Measurements from ENCODE around the gene GNAI2.

Gene GNAI2

DNA sequence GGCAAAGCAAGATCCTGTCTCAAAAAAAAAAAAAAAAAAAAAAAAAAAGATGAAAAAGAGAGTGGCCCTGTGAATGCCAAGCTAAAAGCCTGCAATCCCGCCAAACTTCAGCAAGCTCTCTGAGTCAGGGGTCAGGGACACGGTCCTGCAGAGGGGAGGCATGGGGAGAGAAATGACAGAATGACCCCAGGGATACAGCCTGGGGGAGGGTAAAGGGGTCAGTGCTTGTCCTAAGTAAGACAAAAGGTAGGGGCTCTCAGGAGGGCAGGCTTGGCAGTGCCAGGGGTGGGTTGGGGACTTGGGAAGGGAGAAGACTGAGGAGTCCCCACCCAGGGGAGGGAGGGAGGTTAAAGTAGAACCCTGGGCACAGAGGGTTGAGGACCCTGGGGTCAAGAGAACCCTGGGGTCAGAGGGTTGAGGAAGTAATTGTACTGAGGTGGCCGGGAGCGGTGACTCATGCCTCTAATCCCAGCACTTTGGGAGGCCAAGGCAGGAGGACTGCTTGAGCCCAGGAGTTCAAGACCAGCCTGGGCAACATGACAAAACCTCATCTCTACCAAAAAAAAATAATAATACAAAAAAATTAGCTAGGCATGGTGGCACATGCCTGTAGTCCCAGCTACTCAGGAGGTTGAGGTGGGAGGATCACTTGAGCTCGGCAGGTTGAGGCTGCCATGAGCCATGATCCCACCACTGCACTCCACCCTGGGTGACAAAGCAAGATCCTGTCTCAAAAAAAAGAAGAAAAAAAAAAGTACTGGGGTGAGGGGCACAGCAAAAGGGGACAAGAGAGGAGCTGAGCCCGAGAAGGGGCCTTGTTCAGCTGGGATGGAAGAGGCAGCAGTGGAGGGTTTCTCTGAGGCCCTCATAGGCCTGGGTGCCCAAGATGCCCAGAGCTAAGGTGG is 27.7 kb downstream of the GNAI2 start:
- peak overlapping the region; percentile 100 for H3K27ac ChIP-seq
- ChIA-PET POLR2A (ENCODE audit: low non-redundant PET) (no interaction called here), CTCF (interaction anchor here (0.9 to 1.5 kb wide), 2 partner anchors 11 to 37 kb away, joined by 3 to 5 read pairs; no protein-coding TSS in a partner anchor)
- no peak for DNase-seq (ENCODE audit: low spot score)
- TF ChIP-seq, protein P1, sequence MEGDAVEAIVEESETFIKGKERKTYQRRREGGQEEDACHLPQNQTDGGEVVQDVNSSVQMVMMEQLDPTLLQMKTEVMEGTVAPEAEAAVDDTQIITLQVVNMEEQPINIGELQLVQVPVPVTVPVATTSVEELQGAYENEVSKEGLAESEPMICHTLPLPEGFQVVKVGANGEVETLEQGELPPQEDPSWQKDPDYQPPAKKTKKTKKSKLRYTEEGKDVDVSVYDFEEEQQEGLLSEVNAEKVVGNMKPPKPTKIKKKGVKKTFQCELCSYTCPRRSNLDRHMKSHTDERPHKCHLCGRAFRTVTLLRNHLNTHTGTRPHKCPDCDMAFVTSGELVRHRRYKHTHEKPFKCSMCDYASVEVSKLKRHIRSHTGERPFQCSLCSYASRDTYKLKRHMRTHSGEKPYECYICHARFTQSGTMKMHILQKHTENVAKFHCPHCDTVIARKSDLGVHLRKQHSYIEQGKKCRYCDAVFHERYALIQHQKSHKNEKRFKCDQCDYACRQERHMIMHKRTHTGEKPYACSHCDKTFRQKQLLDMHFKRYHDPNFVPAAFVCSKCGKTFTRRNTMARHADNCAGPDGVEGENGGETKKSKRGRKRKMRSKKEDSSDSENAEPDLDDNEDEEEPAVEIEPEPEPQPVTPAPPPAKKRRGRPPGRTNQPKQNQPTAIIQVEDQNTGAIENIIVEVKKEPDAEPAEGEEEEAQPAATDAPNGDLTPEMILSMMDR (conservative IDR thresholded peaks at IDR 0.05; ENCODE audit: low read depth): no peak

DNA sequence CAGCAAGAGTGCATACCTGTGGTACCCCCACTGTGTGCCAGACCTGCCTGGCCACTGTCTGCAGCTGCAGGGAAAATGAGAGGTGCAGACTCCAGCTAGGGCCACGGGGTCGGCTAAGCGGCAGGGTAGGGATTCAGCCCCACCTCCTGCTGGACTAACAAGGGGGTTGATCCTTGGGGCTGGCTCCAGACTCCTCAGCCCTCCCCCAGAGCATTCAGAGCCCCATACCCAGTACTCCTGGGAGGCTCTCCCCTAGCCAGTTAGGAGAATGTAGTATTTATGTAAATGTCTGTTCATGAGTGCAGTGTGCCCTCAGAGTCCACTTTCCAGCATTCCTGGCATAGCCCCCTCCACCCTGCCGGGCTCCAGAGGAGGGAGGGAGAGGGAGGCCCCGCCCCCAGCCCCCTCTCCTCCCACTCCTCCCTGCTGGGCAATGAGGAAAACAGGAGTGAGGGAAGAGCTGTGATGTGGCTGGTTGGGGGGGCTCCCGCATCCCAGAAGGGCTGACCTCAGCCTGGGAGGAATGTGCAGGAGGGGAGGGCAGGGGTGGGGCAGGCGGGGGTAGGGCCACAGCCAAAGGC is 28.5 kb downstream of the GNAI2 start:
- ChIA-PET POLR2A (ENCODE audit: low non-redundant PET) (no interaction called here), CTCF (interaction anchor here (0.9 to 1.5 kb wide), 2 partner anchors 10 to 38 kb away, joined by 3 to 5 read pairs; no protein-coding TSS in a partner anchor)
- DNase-seq (ENCODE audit: low spot score): peak; percentile 68
- TF ChIP-seq, protein P1 (conservative IDR thresholded peaks at IDR 0.05; ENCODE audit: low read depth): no peak
- H3K27ac ChIP-seq: peak overlapping the region; percentile 100

GRCh38 chr3:50264964-50265485 is 29.0 kb downstream of the GNAI2 start:
- ChIA-PET CTCF (interaction anchor here (0.9 to 1.5 kb wide), 2 partner anchors 10 to 38 kb away, joined by 3 to 5 read pairs; no protein-coding TSS in a partner anchor), POLR2A (ENCODE audit: low non-redundant PET) (no interaction called here)
- TF ChIP-seq, protein P1 (conservative IDR thresholded peaks at IDR 0.05; ENCODE audit: low read depth): no peak
- no peak for DNase-seq (ENCODE audit: low spot score)
- H3K27ac ChIP-seq: peak overlapping the region; percentile 100

GRCh38 chr3:50265571-50265970 is 29.6 kb downstream of the GNAI2 start:
- POLR2A ChIA-PET (ENCODE audit: low non-redundant PET): no interaction called here

DNA sequence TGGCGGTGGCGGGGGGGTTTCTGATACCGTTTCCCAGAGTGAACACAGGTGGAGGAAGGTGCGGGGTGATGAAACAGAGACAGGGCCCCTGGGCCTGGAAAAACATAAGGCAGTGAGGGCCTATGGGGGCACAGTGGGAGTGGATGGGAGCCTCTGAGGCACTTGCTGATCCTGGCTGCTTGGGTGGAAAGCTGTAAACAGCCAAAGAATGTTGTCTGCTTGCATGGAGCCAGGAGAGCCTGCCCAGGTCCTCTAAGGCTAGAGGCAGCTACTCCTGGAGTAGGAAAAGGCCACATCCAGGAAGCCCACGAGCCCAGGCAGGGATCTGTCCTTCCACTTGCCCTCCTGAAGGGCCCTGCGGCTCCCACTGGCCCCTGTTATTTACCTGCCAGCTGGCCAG is 30.0 kb downstream of the GNAI2 start:
- POLR2A ChIA-PET (ENCODE audit: low non-redundant PET): no interaction called here
- TF ChIP-seq, protein P1 (conservative IDR thresholded peaks at IDR 0.05; ENCODE audit: low read depth): no peak
- CTCF ChIA-PET: interaction anchor here (0.6 kb wide), 1 partner anchor 10 kb away, joined by 3 read pairs; no protein-coding TSS in a partner anchor
- H3K27ac ChIP-seq: peak overlapping the region; percentile 100
- no peak for DNase-seq (ENCODE audit: low spot score)

More at GRCh38 chr3:50265571-50265970, 29.6 kb downstream of the GNAI2 start:
- CTCF ChIA-PET: interaction anchor here (0.6 kb wide), 1 partner anchor 9 kb away, joined by 3 read pairs; no protein-coding TSS in a partner anchor
- H3K27ac ChIP-seq: peak overlapping the region; percentile 100
- DNase-seq (ENCODE audit: low spot score): no peak
- TF ChIP-seq, protein P1 (conservative IDR thresholded peaks at IDR 0.05; ENCODE audit: low read depth): no peak

GRCh38 chr3:50266836-50267235 is 30.8 kb downstream of the GNAI2 start:
- POLR2A ChIA-PET (ENCODE audit: low non-redundant PET): no interaction called here
- peak overlapping the region; percentile 100 for H3K27ac ChIP-seq
- TF ChIP-seq, protein P1 (conservative IDR thresholded peaks at IDR 0.05; ENCODE audit: low read depth): no peak
- DNase-seq (ENCODE audit: low spot score): no peak
- CTCF ChIA-PET: interaction anchor here (1.0 kb wide), 1 partner anchor 40 kb away, joined by 4 read pairs; no protein-coding TSS in a partner anchor

Measured in RWPE1 (cell line).